HEK293T (cell line): Measurements from ENCODE around the gene RYR1.
A peak's percentile ranks its signal among the peaks of the same experiment; 100 is the strongest.

Experiments used
- CTCF ChIA-PET: fragments of 350-600 bp; formaldehyde crosslinking; extraction: SDS; loops from one replicate; lab custom pipeline; 2021; ENCODE audit warnings: antibody characterized with exemption, inconsistent platforms; lab: Yijun Ruan, JAX
- POLR2A ChIA-PET: fragments of 350-600 bp; formaldehyde crosslinking; extraction: SDS; loops from one replicate; lab custom pipeline; 2020; ENCODE audit warnings: antibody characterized with exemption, inconsistent platforms; lab: Yijun Ruan, JAX
- DNase-seq: peaks from one replicate; pipeline ENCODE4 v3.0.0; 2012; ENCODE audit warnings: mixed read lengths; ENCODE audit errors: extremely low spot score
- ARNT ChIP-seq: fragments of 450-650 bp; IDR thresholded peaks from 2 replicates; pipeline ENCODE4 v1.6.1; 2017; ENCODE audit warnings: mild to moderate bottlenecking
- BHLHE40 ChIP-seq: fragments of 450-650 bp; IDR thresholded peaks from 2 replicates; pipeline ENCODE4 v1.6.1; 2016; ENCODE audit warnings: mild to moderate bottlenecking, moderate library complexity, borderline replicate concordance
- CTBP1 ChIP-seq: fragments of 450-650 bp; IDR thresholded peaks from 2 replicates; pipeline ENCODE4 v1.6.1; 2016; ENCODE audit warnings: borderline replicate concordance
- ELF4 ChIP-seq: fragments of 450-650 bp; IDR thresholded peaks from 2 replicates; pipeline ENCODE4 v1.6.1; 2017; ENCODE audit warnings: antibody characterized with exemption
- FOXA1 ChIP-seq: fragments of 450-650 bp; IDR thresholded peaks from 2 replicates; pipeline ENCODE4 v1.6.1; 2016; ENCODE audit warnings: mild to moderate bottlenecking
- FOXK2 ChIP-seq: fragments of 450-650 bp; IDR thresholded peaks from 2 replicates; pipeline ENCODE4 v1.6.1; 2016; ENCODE audit warnings: mild to moderate bottlenecking
- FOXM1 ChIP-seq: fragments of 450-650 bp; IDR thresholded peaks from 2 replicates; pipeline ENCODE4 v1.6.1; 2017; ENCODE audit warnings: mild to moderate bottlenecking, borderline replicate concordance
- HDGF ChIP-seq: fragments of 450-650 bp; IDR thresholded peaks from 2 replicates; pipeline ENCODE4 v1.6.1; 2017; ENCODE audit warnings: antibody characterized with exemption, borderline replicate concordance
- L3MBTL2 ChIP-seq: fragments of 450-650 bp; conservative IDR thresholded peaks from 2 replicates; pipeline ENCODE4 v1.6.1; 2016; ENCODE audit warnings: mild to moderate bottlenecking
- LEF1 ChIP-seq: fragments of 450-650 bp; IDR thresholded peaks from 2 replicates; pipeline ENCODE4 v1.6.1; 2017; ENCODE audit warnings: mild to moderate bottlenecking, borderline replicate concordance
- NFRKB ChIP-seq: fragments of 450-650 bp; IDR thresholded peaks from 2 replicates; pipeline ENCODE4 v1.6.1; 2016; ENCODE audit warnings: mild to moderate bottlenecking, moderate library complexity
- PKNOX1 ChIP-seq: fragments of 450-650 bp; IDR thresholded peaks from 2 replicates; pipeline ENCODE4 v1.6.1; 2016
- SP1 ChIP-seq: fragments of 450-650 bp; IDR thresholded peaks from 2 replicates; pipeline ENCODE4 v1.6.1; 2017
- SUZ12 ChIP-seq: fragments of 450-650 bp; IDR thresholded peaks from 2 replicates; pipeline ENCODE4 v1.6.1; 2016; ENCODE audit warnings: mild to moderate bottlenecking
- TARDBP ChIP-seq: fragments of 450-650 bp; IDR thresholded peaks from 2 replicates; pipeline ENCODE4 v1.6.1; 2016
- ZNF384 ChIP-seq: fragments of 450-650 bp; IDR thresholded peaks from 2 replicates; pipeline ENCODE4 v1.6.1; 2016

The RYR1 gene

GRCh38 chr19:38451629-38452028 is 18.1 kb downstream of the RYR1 start:
- no peak for TF ChIP-seq CTBP1
- TF ChIP-seq TARDBP, result no peak
- no peak for TF ChIP-seq L3MBTL2
- no peak for TF ChIP-seq SUZ12
- TF ChIP-seq BHLHE40, result no peak
- no peak for TF ChIP-seq FOXK2
- TF ChIP-seq PKNOX1, result no peak
- no peak for TF ChIP-seq ZNF384
- no peak for TF ChIP-seq HDGF
- TF ChIP-seq SP1, result no peak
- TF ChIP-seq NFRKB, result no peak
- no peak for TF ChIP-seq ELF4
- no peak for TF ChIP-seq LEF1
- no peak for TF ChIP-seq FOXM1
- no peak for TF ChIP-seq ARNT
- CTCF ChIA-PET, result no interaction called here
- no peak for DNase-seq
- POLR2A ChIA-PET, result no interaction called here

- TF ChIP-seq FOXK2 (no peak), L3MBTL2 (peak; percentile 98), PKNOX1 (peak; percentile 87)
- peak; percentile 96 for DNase-seq
- ChIA-PET CTCF (no interaction called here), POLR2A (no interaction called here)
These were observed 19.2 kb downstream of the RYR1 start for GRCh38 chr19:38452430-38453366.

- TF ChIP-seq ELF4 (no peak), ARNT (no peak), NFRKB (no peak), HDGF (no peak), SUZ12 (no peak), FOXK2 (no peak), TARDBP (no peak), CTBP1 (no peak), FOXM1 (no peak), PKNOX1 (no peak), LEF1 (no peak), ZNF384 (no peak), FOXA1 (no peak), BHLHE40 (no peak), SP1 (no peak), L3MBTL2 (no peak)
- POLR2A ChIA-PET, result no interaction called here
- DNase-seq, result no peak
- CTCF ChIA-PET, result no interaction called here
These were observed 20.1 kb downstream of the RYR1 start for GRCh38 chr19:38453596-38453995.

GRCh38 chr19:38455031-38455430 is 21.5 kb downstream of the RYR1 start:
- ChIA-PET POLR2A (no interaction called here), CTCF (no interaction called here)

GRCh38 chr19:38457202-38457601 is 23.7 kb downstream of the RYR1 start:
- no peak for TF ChIP-seq CTBP1
- ChIA-PET POLR2A (no interaction called here), CTCF (no interaction called here)

More at GRCh38 chr19:38455031-38455430, 21.5 kb downstream of the RYR1 start:
- TF ChIP-seq TARDBP (no peak), PKNOX1 (no peak), CTBP1 (no peak), HDGF (no peak), LEF1 (no peak), BHLHE40 (no peak), FOXA1 (no peak), NFRKB (no peak), ZNF384 (no peak), ARNT (no peak)
- DNase-seq, result no peak

GRCh38 chr19:38457690-38458405 is 24.4 kb downstream of the RYR1 start:
- TF ChIP-seq LEF1 (no peak), FOXK2 (no peak), SP1 (no peak), FOXA1 (no peak), PKNOX1 (no peak)

More at GRCh38 chr19:38457202-38457601, 23.7 kb downstream of the RYR1 start:
- DNase-seq, result no peak

More at GRCh38 chr19:38457690-38458405, 24.4 kb downstream of the RYR1 start:
- DNase-seq, result no peak
- CTCF ChIA-PET, result no interaction called here
- POLR2A ChIA-PET, result no interaction called here
